ENCODE measurements around the gene GRIN2A.

Gene GRIN2A

GRCh38 chr16:9969580-9969979, 212.6 kb downstream of the GRIN2A start:
- no peak for DNase-seq (ENCODE audit: low read depth in 3 of 3)

GRCh38 chr16:9966569-9967157, 215.6 kb downstream of the GRIN2A start:
- no peak for DNase-seq (ENCODE audit: low read depth in 3 of 3)

- no peak for DNase-seq (ENCODE audit: low read depth in 3 of 3)
Observed at GRCh38 chr16:9965079-9965478, 217.1 kb downstream of the GRIN2A start.

GRCh38 chr16:9964426-9964825, 217.8 kb downstream of the GRIN2A start:
- no peak for DNase-seq (ENCODE audit: low read depth in 3 of 3)

- no peak for DNase-seq (ENCODE audit: low read depth in 3 of 3)
Observed at GRCh38 chr16:9957433-9957832, 224.8 kb downstream of the GRIN2A start.

GRCh38 chr16:9957002-9957401, 225.2 kb downstream of the GRIN2A start:
- no peak for DNase-seq (ENCODE audit: low read depth in 3 of 3)

GRCh38 chr16:9955677-9956076, 226.6 kb downstream of the GRIN2A start:
- no peak for DNase-seq (ENCODE audit: low read depth in 3 of 3)

- DNase-seq (ENCODE audit: low read depth in 3 of 3) = no peak
Observed at GRCh38 chr16:9953908-9954570, 228.2 kb downstream of the GRIN2A start.

- DNase-seq (ENCODE audit: low read depth in 3 of 3) = no peak
Observed at GRCh38 chr16:9950658-9951057, 231.6 kb downstream of the GRIN2A start.

- no peak for DNase-seq (ENCODE audit: low read depth in 3 of 3)
Observed at GRCh38 chr16:9949396-9949795, 232.8 kb downstream of the GRIN2A start.

GRCh38 chr16:9948933-9949332, 233.3 kb downstream of the GRIN2A start:
- DNase-seq (ENCODE audit: low read depth in 3 of 3) = no peak

GRCh38 chr16:9946022-9946720, 236.1 kb downstream of the GRIN2A start:
- no peak for DNase-seq (ENCODE audit: low read depth in 3 of 3)

GRCh38 chr16:9943121-9943520, 239.1 kb downstream of the GRIN2A start:
- no peak for DNase-seq (ENCODE audit: low read depth in 3 of 3)

- no peak for DNase-seq (ENCODE audit: low read depth in 3 of 3)
Observed at GRCh38 chr16:9941245-9941644, 241.0 kb downstream of the GRIN2A start.

GRCh38 chr16:9934723-9935508, 247.3 kb downstream of the GRIN2A start:
- DNase-seq (ENCODE audit: low read depth in 3 of 3) = no peak

- DNase-seq (ENCODE audit: low read depth in 3 of 3) = no peak
Observed at GRCh38 chr16:9932919-9933653, 249.1 kb downstream of the GRIN2A start.

GRCh38 chr16:9932000-9932399, 250.2 kb downstream of the GRIN2A start:
- no peak for DNase-seq (ENCODE audit: low read depth in 3 of 3)

GRCh38 chr16:9929836-9930235, 252.4 kb downstream of the GRIN2A start:
- DNase-seq (ENCODE audit: low read depth in 3 of 3) = no peak

GRCh38 chr16:9929313-9929712, 252.9 kb downstream of the GRIN2A start:
- DNase-seq (ENCODE audit: low read depth in 3 of 3) = no peak

- no peak for DNase-seq (ENCODE audit: low read depth in 3 of 3)
Observed at GRCh38 chr16:9922441-9922840, 259.8 kb downstream of the GRIN2A start.

GRCh38 chr16:9921997-9922396, 260.2 kb downstream of the GRIN2A start:
- DNase-seq (ENCODE audit: low read depth in 3 of 3) = no peak

- no peak for DNase-seq (ENCODE audit: low read depth in 3 of 3)
Observed at GRCh38 chr16:9919460-9919859, 262.8 kb downstream of the GRIN2A start.
